Frontal cortex (tissue), 4 donors: ENCODE results near the gene RPL37A. TPM values are rescaled to one million over a fixed set of nuclear protein-coding genes. Genes with fewer than 3 reads are reported as not detected.

Source experiments
- DNase-seq, 2 donors: peaks; one replicate each; pipeline ENCODE4 v3.0.0; 2012; ENCODE audit warnings: low spot score in 2 of 2
- FAIRE-seq: peaks from 2 replicates; lab custom pipeline; 2012; peaks lifted over from hg19 to GRCh38; lab: Jason Lieb, UNC
- total RNA-seq: library from RNA; depleted of rRNA; stranded (reverse); fragments of >200 nt; gene quantifications from one replicate; pipeline ENCODE4 v1.2.3, GENCODE V29; 2014
- donor health status: control.
- donor health status: control.
- donor health status: control.

RPL37A gene
- total RNA-seq: 3,585 TPM

DNA sequence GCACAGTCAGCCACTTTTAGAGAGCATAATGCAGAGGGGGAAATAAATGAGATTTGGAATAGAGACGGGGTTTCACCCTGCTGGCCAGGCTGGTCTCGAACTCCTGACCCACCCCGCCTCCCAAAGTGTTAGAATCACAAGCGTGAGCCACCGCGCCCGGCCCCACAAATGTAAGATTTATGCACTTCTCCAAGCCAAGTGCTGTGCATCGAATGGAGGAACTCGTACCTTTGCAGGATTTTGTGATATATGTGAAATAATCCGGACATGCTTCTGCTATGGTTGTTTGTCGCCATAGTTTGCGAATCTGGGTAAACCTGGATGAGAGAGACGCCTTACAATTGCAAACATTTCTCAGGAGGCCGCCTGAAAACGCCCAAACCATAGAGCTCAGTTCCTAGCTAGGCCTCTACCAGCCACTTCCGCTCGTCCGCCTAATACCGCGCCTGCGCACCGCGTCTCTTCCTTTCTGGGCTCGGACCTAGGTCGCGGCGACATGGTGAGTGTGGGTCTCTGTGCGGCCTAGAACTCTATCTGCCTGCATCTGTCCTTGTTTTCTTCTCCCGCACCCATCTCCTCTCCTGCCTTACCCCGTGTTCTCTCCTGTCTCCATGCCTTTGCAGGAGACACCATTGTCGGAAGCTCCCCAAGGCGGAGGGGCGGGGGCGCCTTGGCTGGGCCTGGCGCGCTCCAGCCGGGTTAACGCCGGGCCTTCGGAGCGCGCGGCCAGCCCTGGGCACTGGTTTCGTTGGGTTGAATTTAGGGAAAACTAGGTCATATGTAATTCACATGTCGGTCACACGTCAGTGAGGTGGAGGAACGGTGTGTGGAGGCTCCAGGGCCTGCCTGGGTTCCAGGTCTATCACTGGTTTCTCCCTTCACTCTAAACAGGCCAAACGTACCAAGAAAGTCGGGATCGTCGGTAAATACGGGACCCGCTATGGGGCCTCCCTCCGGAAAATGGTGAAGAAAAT, at the start of gene RPL37A:
RPL37A (plus strand) TSS at position 466 of the 974 bp plus-strand sequence; CDS start at position 497, 31 bp downstream.
- DNase-seq (peak; percentile 86 to 89), FAIRE-seq (no peak)

DNA sequence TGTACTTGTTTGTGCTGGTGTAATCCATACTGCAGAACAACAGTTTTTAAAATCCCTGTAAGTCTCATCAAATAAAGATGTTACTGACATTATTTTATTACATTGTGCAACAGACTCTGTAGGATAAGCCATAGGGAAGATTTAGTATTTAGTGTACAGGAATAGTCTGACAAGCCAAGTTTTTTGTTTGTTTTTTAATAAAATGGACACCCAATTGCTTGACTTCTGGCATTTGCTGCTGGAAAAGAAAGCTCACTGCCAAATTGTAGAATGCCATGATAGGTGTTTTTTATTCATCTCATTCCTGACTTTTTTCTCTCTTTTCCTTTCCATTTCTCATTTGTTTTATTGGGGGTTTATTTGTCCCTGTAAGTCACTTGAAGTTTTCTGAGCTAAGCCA, 48.3 kb upstream of the RPL37A start:
- no peak for DNase-seq
- FAIRE-seq: no peak

DNA sequence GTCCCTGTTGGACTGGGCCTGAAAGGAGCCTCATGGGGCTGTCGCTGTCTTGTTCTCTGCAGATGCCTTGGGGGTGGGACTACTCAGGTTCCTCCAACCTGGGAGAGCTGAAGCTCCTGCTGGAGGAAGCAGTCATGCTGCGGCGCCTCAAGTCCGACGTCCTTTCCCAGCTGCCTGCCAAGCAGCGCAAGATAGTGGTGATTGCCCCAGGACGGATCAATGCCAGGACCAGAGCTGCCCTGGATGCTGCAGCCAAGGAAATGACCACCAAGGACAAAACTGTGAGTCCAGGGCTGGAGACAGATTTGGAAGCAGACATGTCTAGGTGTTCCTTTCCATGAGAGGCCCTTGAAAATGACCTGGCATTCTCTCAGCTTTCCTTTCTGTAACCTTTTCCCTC, 47.9 kb upstream of the RPL37A start:
- no peak for FAIRE-seq

DNA sequence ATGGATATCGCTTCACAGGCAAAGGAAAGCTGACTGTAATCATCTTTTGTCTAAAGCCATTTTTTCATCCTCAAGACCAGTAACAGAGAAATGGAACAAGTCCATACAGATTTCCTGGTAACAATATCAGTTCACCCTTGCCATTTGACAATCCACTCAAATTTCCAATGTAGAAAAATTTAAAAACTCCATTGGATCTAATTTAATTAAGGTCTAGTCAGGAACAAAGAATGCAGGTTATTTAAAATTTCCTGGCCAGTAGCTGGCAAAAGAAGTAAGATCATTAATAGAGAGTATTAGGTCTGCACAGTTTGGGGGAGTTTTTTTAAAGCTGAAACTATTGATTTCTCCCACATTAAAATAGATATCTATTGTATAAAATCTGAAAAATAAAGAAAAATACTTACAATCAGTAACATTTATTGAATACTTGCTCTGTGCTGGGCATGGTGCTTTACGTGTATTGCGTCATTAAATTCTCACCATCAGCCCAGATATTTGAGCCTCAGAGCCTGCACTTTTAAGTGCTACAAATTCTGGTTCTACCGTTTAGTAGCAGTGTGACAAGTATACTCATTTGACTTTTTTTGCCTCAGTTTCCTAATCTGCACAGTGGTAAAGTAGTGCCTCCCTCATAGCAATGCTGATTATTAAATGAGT, 44.6 kb upstream of the RPL37A start:
- no peak for DNase-seq
- no peak for FAIRE-seq

More for the DNA sequence above, 47.9 kb upstream of the RPL37A start:
- DNase-seq: no peak

DNA sequence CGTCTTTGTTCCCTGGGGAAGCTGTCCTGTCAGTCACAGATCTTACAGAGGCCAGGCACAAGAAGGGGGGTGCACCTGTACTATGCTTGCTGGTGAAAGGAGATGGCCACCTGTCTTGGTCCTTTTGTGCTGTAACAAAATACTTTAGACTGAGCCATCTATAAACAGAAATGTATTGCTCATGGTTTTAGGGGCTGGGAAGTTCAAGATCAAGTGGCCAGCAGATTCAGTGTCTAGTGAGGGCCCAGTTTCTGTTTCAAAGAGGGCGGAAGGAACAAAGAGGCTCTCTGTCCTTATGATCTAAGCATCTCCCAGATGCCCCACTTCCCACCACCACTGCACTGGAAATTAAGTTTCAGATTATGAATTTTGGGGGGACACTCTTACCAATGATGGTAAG, 35.5 kb upstream of the RPL37A start:
- DNase-seq (no peak), FAIRE-seq (no peak)

DNA sequence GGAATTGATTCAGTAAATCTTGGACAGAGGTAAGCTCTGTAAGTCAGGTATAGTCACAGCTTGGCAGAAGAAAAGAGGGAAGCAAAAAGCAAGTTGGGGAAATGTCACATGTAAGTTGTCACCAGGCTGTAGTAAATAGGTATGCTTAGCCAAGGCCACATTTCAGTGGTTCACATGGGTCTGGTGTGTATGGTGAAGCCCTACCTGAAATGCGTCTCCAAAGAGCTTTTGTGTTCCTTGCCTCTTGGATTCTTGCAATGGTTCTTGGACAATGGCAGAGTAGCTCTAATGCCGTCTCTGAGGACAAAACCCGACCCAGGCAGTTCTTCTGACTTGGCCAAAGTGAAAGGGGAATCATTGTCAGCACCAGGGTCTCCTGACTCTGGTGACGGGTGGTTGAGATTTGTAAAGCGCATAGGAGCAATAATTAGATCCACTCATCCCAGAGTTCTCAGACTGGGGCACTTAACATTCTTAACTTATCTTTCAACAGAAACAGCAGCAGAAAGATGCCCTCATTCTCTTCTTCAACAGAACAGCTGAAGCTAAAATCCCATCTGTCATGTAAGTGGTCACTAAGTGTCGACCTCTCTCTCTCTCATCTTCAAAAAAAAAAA, 34.4 kb upstream of the RPL37A start:
- no peak for DNase-seq
- FAIRE-seq: no peak

DNA sequence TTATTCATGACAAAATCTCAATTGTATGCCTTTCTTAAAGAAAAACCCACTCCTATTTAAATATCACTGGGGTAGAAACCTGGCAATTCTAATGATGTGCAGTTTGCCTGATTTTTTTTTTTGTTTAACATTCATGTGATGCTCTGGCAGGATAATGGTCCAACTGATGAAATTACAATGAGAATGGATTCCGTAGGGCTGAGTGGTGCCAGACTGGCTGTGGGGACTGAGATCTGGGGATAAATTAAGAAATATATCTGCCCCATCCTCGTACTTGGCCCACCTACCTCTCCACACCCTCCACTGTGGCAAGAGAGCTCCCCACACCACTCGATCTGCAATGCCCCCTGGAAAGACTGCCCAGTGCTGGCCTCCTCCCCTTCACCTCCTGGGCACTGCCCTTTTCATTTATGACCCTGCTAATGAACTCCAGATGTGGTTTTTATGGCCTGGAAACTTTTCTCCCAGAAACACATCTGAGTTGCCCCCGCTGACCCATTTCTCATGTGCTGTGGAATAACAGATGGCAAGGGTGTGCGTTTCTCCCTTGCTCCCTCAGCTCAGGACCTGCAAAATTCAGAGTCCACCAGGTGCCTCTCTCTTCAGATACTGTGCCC, 33.0 kb upstream of the RPL37A start:
- no peak for FAIRE-seq
- DNase-seq: no peak

DNA sequence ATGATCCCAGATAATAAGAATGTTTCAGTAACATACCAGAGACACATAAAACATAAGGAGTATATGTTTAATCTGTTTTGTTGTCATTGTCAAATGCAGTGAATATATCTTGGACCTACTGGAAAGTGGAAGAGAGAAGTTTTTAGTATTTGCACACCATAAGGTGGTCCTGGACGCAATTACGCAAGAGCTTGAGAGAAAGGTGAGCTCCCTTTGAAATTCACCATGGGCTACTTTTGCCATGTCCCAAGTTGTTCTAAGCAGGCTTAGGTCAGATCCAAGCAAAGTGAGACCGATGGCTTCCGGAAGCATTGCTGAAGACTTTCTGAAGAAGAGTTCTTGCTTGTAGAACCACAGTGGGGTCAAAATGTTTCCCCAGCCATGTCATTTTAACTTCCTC, 30.8 kb upstream of the RPL37A start:
- no peak for FAIRE-seq
- DNase-seq: no peak

DNA sequence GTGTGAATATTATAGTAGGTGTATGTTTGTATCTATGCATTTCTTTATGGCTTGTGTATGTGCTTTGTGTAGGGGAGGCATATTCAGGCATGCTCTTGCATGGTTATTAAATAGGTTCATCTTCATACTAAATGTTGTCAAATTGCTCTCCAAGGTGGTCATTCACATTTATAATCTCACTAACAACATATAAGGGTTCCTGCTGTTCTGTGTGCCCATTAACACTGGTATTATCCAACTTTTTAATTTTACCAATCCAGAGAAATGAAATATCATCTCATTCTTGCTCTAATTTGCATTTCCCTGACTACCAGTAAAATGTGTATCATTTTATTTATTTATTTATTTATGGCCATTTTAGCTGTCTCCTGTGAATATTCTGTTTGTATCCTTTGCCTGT, 29.0 kb upstream of the RPL37A start:
- no peak for FAIRE-seq
- no peak for DNase-seq

DNA sequence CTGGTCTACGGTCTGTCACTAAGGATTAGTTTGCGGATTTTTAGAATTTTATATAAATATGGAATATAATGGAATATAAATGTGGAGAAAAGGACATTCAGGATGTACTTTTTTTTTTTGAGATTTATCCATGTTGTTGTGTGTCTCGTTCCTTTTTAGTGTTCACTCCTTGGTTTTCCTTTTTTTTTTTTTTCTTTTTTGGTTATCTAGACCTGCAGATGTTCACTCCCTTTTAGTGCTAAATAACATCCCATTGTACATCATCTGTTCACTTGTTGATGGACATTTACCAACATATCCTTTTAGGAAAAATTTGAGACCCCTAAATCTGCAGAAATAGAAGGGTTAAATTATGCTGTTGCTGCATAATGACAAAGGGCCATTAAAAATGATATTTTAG, 25.5 kb upstream of the RPL37A start:
- DNase-seq (no peak), FAIRE-seq (no peak)

DNA sequence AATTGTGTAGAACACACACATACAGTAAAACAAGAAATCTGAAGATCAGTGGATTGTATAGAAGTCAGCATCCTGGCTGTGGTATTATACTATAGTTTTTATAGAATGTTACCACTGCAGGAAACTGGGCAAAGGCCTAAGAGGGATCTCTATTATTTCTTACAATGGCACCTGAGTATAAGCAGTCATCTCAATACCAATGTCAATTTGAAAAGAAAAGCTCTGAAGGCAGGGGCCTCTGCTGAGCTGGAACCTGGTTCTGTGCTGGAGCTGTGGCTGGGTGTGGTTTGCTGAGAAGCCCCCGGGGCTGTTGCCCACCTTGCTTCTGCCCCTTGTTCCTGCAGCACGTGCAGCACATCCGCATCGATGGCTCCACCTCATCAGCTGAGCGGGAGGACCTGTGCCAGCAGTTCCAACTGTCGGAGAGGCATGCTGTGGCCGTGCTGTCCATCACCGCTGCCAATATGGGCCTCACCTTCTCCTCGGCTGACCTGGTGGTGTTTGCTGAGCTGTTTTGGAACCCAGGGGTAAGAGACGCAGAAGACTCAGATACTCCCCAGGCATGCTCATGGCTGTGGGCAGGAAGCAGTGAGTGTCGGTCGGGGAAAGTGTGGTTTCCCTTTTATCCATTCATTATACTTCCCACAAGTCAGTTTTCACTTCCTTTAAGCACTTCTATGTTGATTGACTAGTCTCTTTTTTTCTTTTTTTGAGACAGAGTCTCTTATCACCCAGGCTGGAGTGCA, 23.5 kb upstream of the RPL37A start:
- FAIRE-seq (no peak), DNase-seq (no peak)

DNA sequence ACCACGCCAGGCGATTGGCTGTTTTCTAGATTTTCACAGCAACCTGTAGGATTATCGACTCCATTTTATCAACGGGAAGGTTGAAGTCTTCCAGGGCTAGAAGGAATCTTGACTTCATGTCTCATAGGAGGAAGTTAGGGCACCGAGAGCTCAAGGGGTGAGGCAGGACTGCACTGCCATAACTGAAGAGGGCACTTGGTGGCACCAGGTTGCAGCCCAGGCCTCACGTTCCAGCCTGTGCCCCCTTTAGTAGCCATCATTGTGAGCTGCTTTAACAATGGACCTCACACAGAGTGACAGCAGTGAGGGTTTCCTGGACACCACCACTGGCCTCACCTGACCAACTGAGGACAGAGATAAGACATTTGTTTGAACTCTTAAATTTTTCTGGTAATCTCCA, 22.9 kb upstream of the RPL37A start:
- no peak for FAIRE-seq

DNA sequence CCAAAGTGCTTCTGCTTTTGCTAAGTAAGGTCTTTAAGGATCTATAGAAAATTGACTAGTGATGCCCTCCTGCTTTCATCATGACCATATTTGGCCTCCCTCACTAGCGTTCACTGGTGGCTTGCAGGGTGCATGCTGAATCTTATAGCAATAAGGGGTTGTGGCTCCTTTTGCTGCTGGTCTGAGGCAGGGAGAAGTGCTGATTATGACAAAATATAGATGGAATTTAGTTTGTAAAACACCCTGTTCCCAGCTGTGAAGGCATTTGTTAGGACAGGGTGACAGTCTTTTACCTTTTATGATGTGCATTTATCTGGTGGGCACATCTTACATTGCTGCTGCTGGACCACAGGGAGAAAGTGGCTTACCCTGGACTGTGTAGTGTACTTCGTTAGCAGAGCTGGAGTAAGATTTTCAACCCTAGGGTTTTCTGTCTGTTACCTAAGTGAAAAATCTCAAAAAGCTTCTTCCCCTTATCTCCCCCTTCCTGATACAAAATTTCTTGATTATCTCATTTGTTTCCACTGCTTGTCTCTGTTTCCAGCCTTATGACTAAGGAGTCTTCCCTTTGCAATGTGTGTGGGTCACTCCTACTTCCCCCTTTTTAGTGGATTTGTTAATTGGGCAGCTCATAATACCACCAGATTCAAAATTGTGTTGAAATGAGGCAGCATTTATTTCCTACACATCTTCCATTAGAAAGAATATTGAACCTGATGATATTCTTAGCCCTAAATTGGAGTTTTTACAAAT, 21.2 kb upstream of the RPL37A start:
- FAIRE-seq: no peak
- no peak for DNase-seq

More for the DNA sequence above, 22.9 kb upstream of the RPL37A start:
- no peak for DNase-seq

DNA sequence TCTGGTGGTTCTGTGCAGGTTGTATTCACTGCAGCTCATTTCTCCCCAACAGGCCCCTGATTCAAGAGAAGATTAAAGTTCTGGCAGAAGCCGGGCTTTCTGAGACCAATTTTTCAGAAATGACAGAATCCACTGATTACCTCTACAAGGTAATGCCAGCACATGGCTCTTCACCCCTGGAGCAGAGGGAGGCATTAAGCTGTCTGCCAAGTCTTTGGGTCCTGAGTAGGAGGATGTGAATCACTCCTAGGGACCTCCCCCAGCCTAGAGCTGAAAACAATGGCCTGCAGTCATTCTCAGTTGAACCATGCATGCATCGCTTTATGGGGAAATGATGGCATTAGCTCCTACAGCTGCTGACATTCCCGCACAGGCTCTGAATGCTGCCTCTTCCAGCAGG, 20.5 kb upstream of the RPL37A start:
- FAIRE-seq: no peak
- no peak for DNase-seq

DNA sequence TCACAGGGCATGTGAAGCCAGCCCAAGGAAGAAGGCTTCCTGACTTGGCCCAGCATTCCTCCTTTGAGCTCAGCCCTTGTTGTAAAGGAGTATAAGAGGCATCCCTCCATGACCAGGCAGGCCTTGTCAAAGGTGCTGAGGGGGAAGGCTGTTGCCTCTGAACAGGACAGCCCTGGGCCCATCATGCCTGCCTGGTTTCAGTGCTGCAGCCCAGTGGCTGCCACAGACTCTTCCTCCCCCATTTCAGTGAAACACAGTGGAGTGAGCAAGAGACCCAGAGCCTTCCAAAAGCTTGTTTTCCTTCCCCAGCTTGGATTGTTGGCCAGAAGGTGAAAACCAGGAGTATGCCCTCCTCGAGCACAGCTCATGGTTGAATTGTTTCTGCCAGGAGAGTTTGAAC, 19.9 kb upstream of the RPL37A start:
- no peak for DNase-seq
- no peak for FAIRE-seq

DNA sequence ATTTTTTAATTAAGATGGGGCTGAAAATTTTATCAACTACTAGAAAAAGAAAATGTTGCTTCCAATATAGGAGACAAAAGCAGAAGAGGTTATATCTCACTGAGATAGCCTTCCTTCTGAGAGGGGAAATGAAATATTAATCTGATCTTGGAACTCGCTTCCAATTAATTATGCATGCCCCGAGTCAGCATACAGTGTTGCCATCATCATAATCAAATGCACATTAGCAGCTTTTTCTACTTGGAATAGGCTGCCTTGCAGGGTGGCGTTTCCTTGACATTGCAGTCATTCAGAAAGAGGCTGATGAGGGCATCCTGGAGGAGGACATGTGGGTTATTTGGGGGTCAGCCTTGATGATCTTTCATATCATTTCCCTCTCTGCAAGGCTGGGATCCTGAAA, 18.4 kb upstream of the RPL37A start:
- DNase-seq: no peak
- FAIRE-seq: no peak

DNA sequence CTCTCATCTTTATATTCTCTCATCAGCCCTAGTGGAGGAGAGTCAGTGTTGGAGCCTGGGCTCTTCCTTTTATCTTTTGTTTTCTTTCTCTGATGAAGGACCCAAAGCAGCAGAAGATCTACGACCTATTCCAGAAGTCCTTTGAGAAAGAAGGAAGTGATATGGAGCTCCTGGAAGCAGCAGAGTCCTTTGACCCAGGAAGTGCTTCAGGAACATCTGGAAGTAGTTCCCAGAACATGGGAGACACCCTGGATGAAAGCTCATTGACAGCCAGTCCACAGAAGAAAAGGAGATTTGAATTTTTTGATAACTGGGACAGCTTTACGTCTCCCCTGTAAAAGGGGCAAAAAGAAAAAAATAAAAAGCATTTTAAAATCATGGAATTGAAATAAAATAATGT, 16.0 kb upstream of the RPL37A start:
- FAIRE-seq: no peak

DNA sequence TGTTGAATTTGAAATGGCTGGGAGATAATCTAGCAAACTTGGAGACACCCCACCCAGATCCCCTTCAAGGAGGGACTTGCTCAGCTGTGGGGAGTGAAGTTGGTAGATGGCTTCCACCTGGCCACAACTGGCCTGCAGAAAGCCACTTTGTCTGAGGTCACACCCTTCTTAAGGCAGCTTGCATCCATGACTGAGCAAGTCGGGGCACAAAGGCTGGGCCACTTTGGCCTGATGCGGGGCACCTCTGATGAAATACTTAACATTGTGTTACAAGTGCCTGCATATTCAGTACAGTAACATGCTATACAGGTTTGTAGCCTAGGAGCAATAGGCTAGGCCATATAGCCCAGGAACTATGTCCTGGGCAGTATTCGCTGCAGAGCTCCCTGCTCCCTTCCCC, 13.4 kb upstream of the RPL37A start:
- FAIRE-seq (no peak), DNase-seq (no peak)

More for the DNA sequence above, 16.0 kb upstream of the RPL37A start:
- no peak for DNase-seq

DNA sequence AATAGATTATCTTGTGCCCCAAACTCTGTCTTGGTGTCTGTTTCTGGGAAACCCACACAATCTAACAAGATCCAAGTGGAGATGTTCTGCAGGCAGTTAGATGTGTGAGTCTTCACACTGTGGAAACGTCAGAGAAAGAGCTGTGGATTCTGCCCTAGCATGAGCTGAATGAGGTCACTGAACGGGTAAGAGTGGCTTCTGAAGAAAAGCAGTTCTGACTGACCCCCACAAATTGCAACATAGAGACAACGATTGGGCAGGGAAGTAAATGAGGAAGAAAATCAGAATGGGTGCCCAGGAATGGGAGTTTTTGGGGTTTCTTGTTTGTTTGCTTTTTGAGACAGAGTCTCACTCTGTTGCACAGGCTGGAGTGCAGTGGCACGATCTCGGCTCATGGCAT, 12.9 kb upstream of the RPL37A start:
- DNase-seq: no peak
- no peak for FAIRE-seq
